ENCODE data around the gene MAML3.

The MAML3 gene

GRCh38 chr4:139878050-139878449 lies 275.9 kb downstream of the MAML3 start:
- no peaks in the 10 kb centered on the region for H3K79me2 ChIP-seq (ENCODE audit: insufficient read depth, low read length)
- H3K4me3 ChIP-seq (ENCODE audit: low read depth, low read length, poor library complexity, severe bottlenecking), result no peak overlapping the region
- H3K4me1 ChIP-seq (ENCODE audit: insufficient read depth, low read length, severe bottlenecking), result no peaks in the 10 kb centered on the region
- no peaks in the 10 kb centered on the region for H3K36me3 ChIP-seq (ENCODE audit: insufficient read depth, low read length)
- no peak overlapping the region for H3K27ac ChIP-seq (ENCODE audit: low read depth, low read length, poor library complexity, severe bottlenecking)
- TF ChIP-seq EZH2 (IDR thresholded peaks at IDR 0.05; ENCODE audit: borderline replicate concordance, low read length) (no peak), CTCF (IDR thresholded peaks at IDR 0.05; ENCODE audit: low read length) (no peak)
- H3K4me2 ChIP-seq (ENCODE audit: low read length), result no peak overlapping the region
- no peaks in the 10 kb centered on the region for H4K20me1 ChIP-seq (ENCODE audit: insufficient read depth, low read length)
- no peaks in the 10 kb centered on the region for H3K27me3 ChIP-seq (ENCODE audit: insufficient read depth, low read length)
- H3K9me2 ChIP-seq (ENCODE audit: low read depth, low read length), result no peaks in the 10 kb centered on the region
- no peaks in the 10 kb centered on the region for H3F3A ChIP-seq (ENCODE audit: insufficient read depth, low read length)
- no peaks in the 10 kb centered on the region for H3K9me3 ChIP-seq (ENCODE audit: low read length)
- no peak overlapping the region for H2AFZ ChIP-seq (ENCODE audit: low read length)
- no peak overlapping the region for H3K9ac ChIP-seq (ENCODE audit: low read length)

DNA sequence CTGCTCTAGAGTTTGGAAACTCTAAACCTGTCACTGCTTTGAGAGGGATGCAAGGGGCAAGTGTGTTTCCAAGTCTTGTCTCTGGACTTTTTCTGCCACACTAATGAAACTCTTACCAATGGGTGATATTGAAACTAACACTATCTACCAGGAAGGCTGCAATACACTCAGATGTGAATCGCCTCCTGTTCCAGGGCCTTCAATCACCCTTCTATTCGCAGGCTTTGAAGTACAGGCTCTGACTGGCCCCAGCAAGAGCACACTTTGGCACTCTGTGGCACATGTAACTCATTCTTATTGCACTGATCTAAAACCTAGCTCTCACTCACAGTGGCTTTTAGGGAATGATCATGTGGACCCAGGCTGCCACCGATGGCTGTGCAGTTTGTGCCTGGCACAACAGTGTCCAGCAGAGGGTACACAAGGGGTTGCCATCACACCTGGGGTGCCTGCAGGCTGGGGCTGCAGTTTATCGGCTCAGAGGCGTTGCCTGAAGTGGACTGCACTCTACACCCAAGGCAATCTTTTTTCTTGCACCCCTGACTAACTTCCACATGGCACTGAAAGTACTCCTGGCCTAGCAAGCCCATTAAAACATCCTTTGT lies 277.5 kb downstream of the MAML3 start:
- Histone ChIP-seq H3K4me1 (ENCODE audit: insufficient read depth, low read length, severe bottlenecking) (no peaks in the 10 kb centered on the region), H3K9ac (ENCODE audit: low read length) (no peak overlapping the region), H3K27ac (ENCODE audit: low read depth, low read length, poor library complexity, severe bottlenecking) (no peak overlapping the region), H4K20me1 (ENCODE audit: insufficient read depth, low read length) (no peaks in the 10 kb centered on the region), H3F3A (ENCODE audit: insufficient read depth, low read length) (no peaks in the 10 kb centered on the region), H3K9me2 (ENCODE audit: low read depth, low read length) (no peaks in the 10 kb centered on the region), H2AFZ (ENCODE audit: low read length) (no peak overlapping the region), H3K79me2 (ENCODE audit: insufficient read depth, low read length) (no peaks in the 10 kb centered on the region), H3K4me3 (ENCODE audit: low read depth, low read length, poor library complexity, severe bottlenecking) (no peak overlapping the region), H3K36me3 (ENCODE audit: insufficient read depth, low read length) (no peaks in the 10 kb centered on the region), H3K9me3 (ENCODE audit: low read length) (no peaks in the 10 kb centered on the region), H3K4me2 (ENCODE audit: low read length) (no peak overlapping the region), H3K27me3 (ENCODE audit: insufficient read depth, low read length) (no peaks in the 10 kb centered on the region)
- no peak for TF ChIP-seq EZH2 (IDR thresholded peaks at IDR 0.05; ENCODE audit: borderline replicate concordance, low read length)
- TF ChIP-seq CTCF (IDR thresholded peaks at IDR 0.05; ENCODE audit: low read length), result no peak

DNA sequence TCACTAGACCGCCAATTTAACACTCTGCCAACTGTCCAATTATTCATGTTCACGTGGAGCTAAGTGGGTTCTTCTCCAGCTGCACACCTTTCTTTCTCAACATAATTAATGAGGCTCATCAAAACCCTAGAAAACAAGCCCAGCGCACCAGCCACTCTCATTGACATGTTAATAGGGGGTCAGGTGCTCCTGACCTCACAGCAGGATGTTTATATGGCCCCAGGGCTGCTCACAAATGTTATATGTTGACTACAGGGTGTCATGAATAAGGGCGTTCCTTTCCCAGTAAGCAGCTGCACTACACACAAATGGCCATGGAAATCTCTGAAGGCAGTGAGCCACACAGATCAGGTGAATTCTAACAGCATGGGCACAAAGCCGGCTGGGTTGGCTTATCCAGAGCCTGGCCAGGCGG lies 278.6 kb downstream of the MAML3 start:
- H3K36me3 ChIP-seq (ENCODE audit: insufficient read depth, low read length), result no peaks in the 10 kb centered on the region
- no peak overlapping the region for H2AFZ ChIP-seq (ENCODE audit: low read length)
- no peak overlapping the region for H3K27ac ChIP-seq (ENCODE audit: low read depth, low read length, poor library complexity, severe bottlenecking)
- H3K4me1 ChIP-seq (ENCODE audit: insufficient read depth, low read length, severe bottlenecking), result no peaks in the 10 kb centered on the region
- H4K20me1 ChIP-seq (ENCODE audit: insufficient read depth, low read length), result no peaks in the 10 kb centered on the region
- no peak overlapping the region for H3K4me3 ChIP-seq (ENCODE audit: low read depth, low read length, poor library complexity, severe bottlenecking)
- H3K4me2 ChIP-seq (ENCODE audit: low read length), result no peak overlapping the region
- H3K9me2 ChIP-seq (ENCODE audit: low read depth, low read length), result no peaks in the 10 kb centered on the region
- TF ChIP-seq CTCF (IDR thresholded peaks at IDR 0.05; ENCODE audit: low read length) (no peak), EZH2 (IDR thresholded peaks at IDR 0.05; ENCODE audit: borderline replicate concordance, low read length) (no peak)
- no peaks in the 10 kb centered on the region for H3K79me2 ChIP-seq (ENCODE audit: insufficient read depth, low read length)
- H3K27me3 ChIP-seq (ENCODE audit: insufficient read depth, low read length), result no peaks in the 10 kb centered on the region
- H3F3A ChIP-seq (ENCODE audit: insufficient read depth, low read length), result no peaks in the 10 kb centered on the region
- H3K9me3 ChIP-seq (ENCODE audit: low read length), result no peaks in the 10 kb centered on the region
- H3K9ac ChIP-seq (ENCODE audit: low read length), result no peak overlapping the region
